ENCODE results near the gene EFS.

EFS gene

GRCh38 chr14:23324455-23324846 is 40.5 kb downstream of the EFS start:
- no peak for DNase-seq (ENCODE audit: low spot score)

GRCh38 chr14:23323838-23324454 is 41.0 kb downstream of the EFS start:
- no peak for DNase-seq (ENCODE audit: low spot score)

GRCh38 chr14:23322568-23323517 is 42.1 kb downstream of the EFS start:
- no peak for DNase-seq (ENCODE audit: low spot score)

GRCh38 chr14:23321572-23322547 is 43.1 kb downstream of the EFS start:
- peak; percentile 45 for DNase-seq (ENCODE audit: low spot score)

- DNase-seq (ENCODE audit: low spot score): peak; percentile 99
Observed at GRCh38 chr14:23320584-23321571, 44.1 kb downstream of the EFS start, which contains the start of gene PABPN1. TSS of gene PABPN1 (plus strand) at chr14:23321457. CDS start at chr14:23321470, 13 bp downstream.

GRCh38 chr14:23319746-23320583 is 45.0 kb downstream of the EFS start:
- no peak for DNase-seq (ENCODE audit: low spot score)

- no peak for DNase-seq (ENCODE audit: low spot score)
Observed at GRCh38 chr14:23316300-23316699, 48.7 kb downstream of the EFS start.

- DNase-seq (ENCODE audit: low spot score): no peak
Observed at GRCh38 chr14:23310546-23310945, 54.4 kb downstream of the EFS start.

GRCh38 chr14:23308721-23309445 is 56.1 kb downstream of the EFS start:
- no peak for DNase-seq (ENCODE audit: low spot score)

GRCh38 chr14:23307687-23308644 is 57.0 kb downstream of the EFS start:
- no peak for DNase-seq (ENCODE audit: low spot score)

- no peak for DNase-seq (ENCODE audit: low spot score)
Observed at GRCh38 chr14:23307146-23307530, 57.8 kb downstream of the EFS start.

GRCh38 chr14:23306412-23307145 is 58.4 kb downstream of the EFS start, which contains the start of gene BCL2L2:
TSS of gene BCL2L2 (plus strand) at chr14:23306833. CDS start at chr14:23307768, 935 bp downstream.
- no peak for DNase-seq (ENCODE audit: low spot score)

Measured in CD4-positive, alpha-beta T cell treated with Interleukin-2 at 100 ng/mL for 4 hours (primary cell).